ENCODE results near the gene ERBB4. TPM values are rescaled to one million over a fixed set of nuclear protein-coding genes. Genes with fewer than 3 reads are reported as not detected.

ERBB4 gene
- total RNA-seq, 1 donor from 2014 or later = 25.3 TPM

- DNase-seq (no peak), ATAC-seq (no peak)
- no peaks in the 10 kb centered on the region for H3K36me3 ChIP-seq
- no peaks in the 10 kb centered on the region for H3K4me1 ChIP-seq
- no peak overlapping the region for H3K27ac ChIP-seq
- no peaks in the 10 kb centered on the region for H3K9me3 ChIP-seq
- no peaks in the 10 kb centered on the region for H3K27me3 ChIP-seq (ENCODE audit: low read depth)
- TF ChIP-seq CTCF (IDR thresholded peaks at IDR 0.05) = no peak
- H3K4me3 ChIP-seq = no peak overlapping the region
- intact Hi-C loops (cut with DNase I) = no loop called here
These were observed 865.3 kb downstream of the ERBB4 start for GRCh38 chr2:211673133-211673905.

DNA sequence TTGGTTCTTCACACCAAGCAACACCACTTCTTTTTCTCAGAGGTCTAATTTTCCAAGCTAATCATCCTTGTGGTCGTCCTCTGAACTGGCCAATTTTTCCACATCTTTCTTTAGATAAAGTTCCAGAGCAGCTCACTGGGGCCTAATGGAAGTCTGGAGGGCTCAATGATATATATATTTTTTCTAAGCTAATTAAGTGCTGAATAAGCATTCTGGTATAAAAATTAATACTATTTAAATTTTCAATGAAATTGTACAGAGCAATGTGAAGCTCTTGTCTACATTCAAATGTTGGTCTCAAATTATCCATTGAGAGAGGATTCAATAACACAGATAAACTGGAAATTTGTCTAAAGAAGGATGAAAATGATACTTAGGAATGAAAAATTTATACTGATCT lies 866.6 kb downstream of the ERBB4 start:
- no peak for TF ChIP-seq CTCF (IDR thresholded peaks at IDR 0.05)
- H3K27me3 ChIP-seq (ENCODE audit: low read depth) = no peaks in the 10 kb centered on the region

DNA sequence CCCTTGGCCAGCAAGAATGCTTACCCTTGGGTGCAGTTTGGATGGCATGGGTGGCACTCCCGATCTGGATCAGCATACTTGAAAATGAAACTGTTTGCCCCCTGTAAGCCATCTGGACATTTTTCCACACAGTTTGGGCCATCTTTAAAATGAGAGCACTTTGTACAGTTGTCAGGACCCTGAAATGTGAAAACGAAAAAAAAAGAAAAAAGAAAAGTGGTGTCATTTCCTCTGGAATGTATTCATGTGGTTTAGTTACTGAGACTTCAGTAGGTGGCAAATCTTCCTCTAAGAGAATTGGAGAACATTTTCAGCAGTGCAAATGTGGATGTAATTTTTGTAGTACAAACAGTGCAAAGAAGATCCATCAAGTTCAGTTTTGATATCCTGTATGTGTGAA lies 873.3 kb downstream of the ERBB4 start:
- no peaks in the 10 kb centered on the region for H3K36me3 ChIP-seq
- H3K4me3 ChIP-seq = no peak overlapping the region
- no peak for TF ChIP-seq CTCF (IDR thresholded peaks at IDR 0.05)
- H3K4me1 ChIP-seq = no peaks in the 10 kb centered on the region
- no peak overlapping the region for H3K27ac ChIP-seq
- H3K27me3 ChIP-seq (ENCODE audit: low read depth) = no peaks in the 10 kb centered on the region
- ATAC-seq (no peak), DNase-seq (no peak)
- intact Hi-C loops (cut with DNase I) = no loop called here
- no peaks in the 10 kb centered on the region for H3K9me3 ChIP-seq

More for the DNA sequence above, 866.6 kb downstream of the ERBB4 start:
- ATAC-seq (no peak), DNase-seq (no peak)
- H3K4me1 ChIP-seq = no peaks in the 10 kb centered on the region
- H3K4me3 ChIP-seq = no peak overlapping the region
- H3K9me3 ChIP-seq = no peaks in the 10 kb centered on the region
- H3K36me3 ChIP-seq = no peaks in the 10 kb centered on the region
- H3K27ac ChIP-seq = no peak overlapping the region
- intact Hi-C loops (cut with DNase I) = no loop called here

GRCh38 chr2:211664321-211664720 lies 874.3 kb downstream of the ERBB4 start:
- DNase-seq (no peak), ATAC-seq (no peak)
- no peak overlapping the region for H3K4me3 ChIP-seq
- intact Hi-C loops (cut with DNase I) = no loop called here
- no peaks in the 10 kb centered on the region for H3K27me3 ChIP-seq (ENCODE audit: low read depth)
- H3K9me3 ChIP-seq = no peaks in the 10 kb centered on the region
- no peak overlapping the region for H3K27ac ChIP-seq
- no peaks in the 10 kb centered on the region for H3K36me3 ChIP-seq
- no peak for TF ChIP-seq CTCF (IDR thresholded peaks at IDR 0.05)
- no peaks in the 10 kb centered on the region for H3K4me1 ChIP-seq

DNA sequence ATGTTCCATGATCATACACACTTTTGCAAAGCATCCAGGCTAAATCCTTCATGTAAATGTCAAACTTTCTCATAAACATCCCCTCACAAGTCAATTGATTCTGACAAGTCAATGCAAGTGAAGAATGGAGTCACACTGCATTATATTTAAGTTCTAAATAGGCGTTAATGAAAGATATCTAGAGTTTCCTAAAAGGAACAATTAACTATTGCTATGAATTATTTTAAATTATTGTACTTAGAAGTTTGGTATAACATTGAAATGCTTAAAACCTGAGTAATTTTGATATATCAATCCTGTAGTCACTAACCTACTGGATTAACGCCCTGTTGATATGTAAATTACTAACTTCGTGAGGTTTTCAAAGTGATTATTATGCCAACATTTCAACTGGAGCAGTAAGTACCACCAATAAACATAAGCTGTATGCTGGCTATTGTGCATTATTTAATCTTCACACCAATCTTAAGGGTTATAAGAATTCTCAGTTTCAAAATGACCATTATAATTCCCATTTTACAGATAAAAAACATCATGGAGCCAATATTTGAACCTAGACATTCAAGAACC lies 884.3 kb downstream of the ERBB4 start:
- H3K9me3 ChIP-seq = no peaks in the 10 kb centered on the region
- no peak for TF ChIP-seq CTCF (IDR thresholded peaks at IDR 0.05)
- no peak overlapping the region for H3K27ac ChIP-seq
- ATAC-seq (no peak), DNase-seq (no peak)
- no peaks in the 10 kb centered on the region for H3K36me3 ChIP-seq
- intact Hi-C loops (cut with DNase I) = no loop called here
- H3K27me3 ChIP-seq (ENCODE audit: low read depth) = no peaks in the 10 kb centered on the region
- H3K4me3 ChIP-seq = no peak overlapping the region
- H3K4me1 ChIP-seq = no peaks in the 10 kb centered on the region
